ENCODE data around the gene LYSMD1. TPM values are rescaled to one million over a fixed set of nuclear protein-coding genes. Genes with fewer than 3 reads are reported as not detected.

Gene LYSMD1
- total RNA-seq, 4 donors from 2014 or later, result 11.4 to 14.6 (median 13.7) TPM

DNA sequence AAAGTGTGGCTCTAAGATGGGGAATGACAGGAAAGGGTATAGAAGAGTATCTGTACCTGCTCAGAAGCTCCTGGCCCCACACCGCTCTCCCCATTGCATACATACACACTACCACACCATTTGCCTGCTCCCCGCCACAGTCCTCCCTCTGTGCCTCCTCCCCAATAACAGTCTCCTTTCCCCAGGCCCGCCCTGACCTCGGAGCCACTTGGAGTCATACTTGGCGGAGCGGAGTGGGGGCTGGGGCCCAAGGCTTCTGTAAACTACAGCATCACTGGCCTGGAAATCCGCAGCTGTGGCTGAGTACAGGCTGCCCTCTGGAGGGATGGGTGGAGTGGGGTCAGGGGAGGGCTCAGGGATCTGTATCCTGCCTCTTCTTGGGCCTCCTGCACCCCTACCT is 27.9 kb downstream of the LYSMD1 start:
- in situ Hi-C loops (cut with MboI; ENCODE audit: low sequenced_read_pairs in 4 of 4) (no loop called here), intact Hi-C loops (cut with DNase I; ENCODE audit: low total_unique reads) (no loop called here)
- DNase-seq (peak in 1 of 2 donors; percentile 31), ATAC-seq (no peak)
- Histone ChIP-seq H3K4me3 (no peak overlapping the region), H3K27me3 (no peaks in the 10 kb centered on the region), H3K36me3 (peaks cover 0 to 76% of the 10 kb centered on the region in 2 donors), H3K27ac (peak overlapping the region in 3 of 4 donors; percentile 24 to 98 (median 43)), H3K9me3 (no peaks in the 10 kb centered on the region), H3K4me1 (peaks cover 25 to 33% of the 10 kb centered on the region in 2 donors)
- no peak for TF ChIP-seq POLR2A (IDR thresholded peaks at IDR 0.05)
- TF ChIP-seq, protein P1, sequence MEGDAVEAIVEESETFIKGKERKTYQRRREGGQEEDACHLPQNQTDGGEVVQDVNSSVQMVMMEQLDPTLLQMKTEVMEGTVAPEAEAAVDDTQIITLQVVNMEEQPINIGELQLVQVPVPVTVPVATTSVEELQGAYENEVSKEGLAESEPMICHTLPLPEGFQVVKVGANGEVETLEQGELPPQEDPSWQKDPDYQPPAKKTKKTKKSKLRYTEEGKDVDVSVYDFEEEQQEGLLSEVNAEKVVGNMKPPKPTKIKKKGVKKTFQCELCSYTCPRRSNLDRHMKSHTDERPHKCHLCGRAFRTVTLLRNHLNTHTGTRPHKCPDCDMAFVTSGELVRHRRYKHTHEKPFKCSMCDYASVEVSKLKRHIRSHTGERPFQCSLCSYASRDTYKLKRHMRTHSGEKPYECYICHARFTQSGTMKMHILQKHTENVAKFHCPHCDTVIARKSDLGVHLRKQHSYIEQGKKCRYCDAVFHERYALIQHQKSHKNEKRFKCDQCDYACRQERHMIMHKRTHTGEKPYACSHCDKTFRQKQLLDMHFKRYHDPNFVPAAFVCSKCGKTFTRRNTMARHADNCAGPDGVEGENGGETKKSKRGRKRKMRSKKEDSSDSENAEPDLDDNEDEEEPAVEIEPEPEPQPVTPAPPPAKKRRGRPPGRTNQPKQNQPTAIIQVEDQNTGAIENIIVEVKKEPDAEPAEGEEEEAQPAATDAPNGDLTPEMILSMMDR (IDR thresholded peaks at IDR 0.05 in 4 of 5, conservative IDR thresholded peaks at IDR 0.05 in 1 of 5), result no peak

DNA sequence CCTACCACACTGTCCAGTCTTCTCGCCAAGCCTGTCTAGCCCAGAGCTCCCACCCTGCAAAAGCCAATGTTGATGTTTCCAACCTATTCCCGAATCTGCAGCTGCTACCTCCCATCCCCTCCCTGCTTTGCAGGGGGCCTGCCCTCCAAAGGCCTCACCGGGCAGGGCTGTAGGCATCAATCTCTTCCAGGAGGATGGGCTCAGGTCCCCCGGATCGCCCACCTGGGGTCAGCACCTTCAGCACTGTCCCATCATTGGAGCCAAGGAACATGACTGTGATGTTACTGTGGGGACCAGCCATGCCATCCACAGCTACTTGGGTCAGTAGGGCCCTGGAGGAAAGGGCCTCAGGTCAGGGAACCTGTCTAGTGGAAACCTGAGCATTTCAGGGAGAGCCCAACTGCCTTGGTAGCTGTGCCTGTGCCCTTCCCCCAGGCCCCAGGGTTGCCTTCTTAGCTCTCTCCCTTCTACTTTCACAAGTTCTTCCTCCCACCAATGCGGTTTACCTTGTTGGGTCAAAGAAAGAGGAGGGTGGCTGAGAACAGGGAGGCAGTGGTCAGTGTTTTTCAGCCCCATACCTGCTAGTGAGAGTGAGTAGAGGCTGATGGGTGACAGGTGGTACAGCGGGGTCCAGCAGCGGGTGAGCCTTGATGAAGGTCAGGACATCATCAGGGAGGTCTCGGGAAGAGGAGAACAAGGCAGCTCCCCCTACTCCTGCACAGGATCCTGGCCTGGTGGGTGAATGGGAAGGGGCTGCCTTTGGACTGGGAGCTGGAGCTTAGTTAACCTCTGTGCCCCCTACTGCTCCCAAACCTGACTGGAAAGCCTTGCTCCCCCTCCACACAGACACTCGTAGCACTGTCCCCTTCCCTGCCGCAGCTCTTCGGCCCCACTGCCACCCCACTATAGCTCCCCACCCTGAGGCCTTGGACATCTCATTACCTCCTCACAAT is 30.0 kb downstream of the LYSMD1 start:
- peak in 1 of 2 donors; percentile 42 for DNase-seq
- Histone ChIP-seq H3K4me1 (peaks cover 6 to 13% of the 10 kb centered on the region in 2 donors), H3K9me3 (no peaks in the 10 kb centered on the region), H3K27me3 (no peaks in the 10 kb centered on the region), H3K27ac (peak overlapping the region; percentile 33 to 98 (median 60)), H3K4me3 (no peak overlapping the region), H3K36me3 (peaks cover 0 to 84% of the 10 kb centered on the region in 2 donors)
- intact Hi-C loops (cut with DNase I; ENCODE audit: low total_unique reads) (no loop called here), in situ Hi-C loops (cut with MboI; ENCODE audit: low sequenced_read_pairs in 4 of 4) (no loop called here)
- peak in 1 of 2 donors; percentile 18 for ATAC-seq
- TF ChIP-seq, protein P1 (IDR thresholded peaks at IDR 0.05 in 4 of 5, conservative IDR thresholded peaks at IDR 0.05 in 1 of 5), result peak in 2 of 5 experiments; percentile 18 to 24
- no peak for TF ChIP-seq POLR2A (IDR thresholded peaks at IDR 0.05)

DNA sequence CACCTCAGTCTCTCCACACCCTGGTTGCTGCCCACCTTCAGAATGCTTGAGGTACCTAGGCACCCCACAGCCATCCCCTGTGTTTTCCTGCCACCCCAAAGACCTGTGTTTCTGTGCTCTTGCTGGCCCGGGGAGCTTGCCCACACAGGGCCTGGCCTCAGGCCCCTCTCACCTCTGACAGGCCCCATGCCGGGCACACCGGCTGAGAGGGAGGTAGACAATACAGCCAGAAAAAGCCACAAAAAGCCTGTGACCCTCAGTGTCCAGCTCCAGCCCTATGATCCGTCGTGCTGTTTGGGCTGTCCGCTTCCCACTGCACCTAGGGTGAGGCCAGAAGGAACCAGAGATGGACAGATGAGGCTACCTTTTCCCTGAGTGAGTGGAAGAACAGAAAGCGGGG is 30.7 kb downstream of the LYSMD1 start:
- Histone ChIP-seq H3K27ac (peak overlapping the region; percentile 33 to 98 (median 60)), H3K4me3 (no peak overlapping the region), H3K36me3 (peaks cover 0 to 79% of the 10 kb centered on the region in 2 donors), H3K9me3 (no peaks in the 10 kb centered on the region), H3K4me1 (peaks cover 6 to 8% of the 10 kb centered on the region in 2 donors), H3K27me3 (no peaks in the 10 kb centered on the region)
- intact Hi-C loops (cut with DNase I; ENCODE audit: low total_unique reads), result no loop called here
- ATAC-seq (no peak), DNase-seq (no peak)
- in situ Hi-C loops (cut with MboI; ENCODE audit: low sequenced_read_pairs in 4 of 4), result no loop called here
- TF ChIP-seq POLR2A (IDR thresholded peaks at IDR 0.05), result no peak
- TF ChIP-seq, protein P1 (IDR thresholded peaks at IDR 0.05 in 4 of 5, conservative IDR thresholded peaks at IDR 0.05 in 1 of 5), result no peak

DNA sequence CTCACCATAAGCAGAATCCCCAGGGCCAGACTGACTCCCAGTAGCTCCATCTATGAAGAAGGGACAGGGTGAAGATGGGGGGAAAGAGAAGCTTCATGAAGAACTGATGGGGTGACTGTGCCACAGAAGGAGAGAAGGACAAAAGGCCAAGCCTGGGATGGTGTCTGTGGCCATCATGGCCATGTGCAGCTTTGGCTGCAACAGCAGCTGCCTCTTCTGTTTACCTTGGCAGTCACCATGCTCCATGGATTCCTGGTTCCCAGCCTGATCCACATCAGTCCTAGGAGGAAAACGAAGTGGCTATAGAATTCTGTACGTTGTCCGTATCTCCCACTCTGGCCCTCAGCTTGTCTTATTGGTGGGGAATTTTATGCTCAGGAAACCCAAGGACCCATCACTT is 31.3 kb downstream of the LYSMD1 start:
- peaks cover 0 to 73% of the 10 kb centered on the region in 2 donors for H3K36me3 ChIP-seq
- TF ChIP-seq, protein P1 (IDR thresholded peaks at IDR 0.05 in 4 of 5, conservative IDR thresholded peaks at IDR 0.05 in 1 of 5), result no peak
- peak overlapping the region; percentile 33 to 98 (median 60) for H3K27ac ChIP-seq
- in situ Hi-C loops (cut with MboI; ENCODE audit: low sequenced_read_pairs in 4 of 4) (no loop called here), intact Hi-C loops (cut with DNase I; ENCODE audit: low total_unique reads) (no loop called here)
- DNase-seq (peak in 1 of 2 donors; percentile 19), ATAC-seq (peak in 1 of 2 donors; percentile 25)
- peaks cover 6 to 8% of the 10 kb centered on the region in 2 donors for H3K4me1 ChIP-seq
- no peaks in the 10 kb centered on the region for H3K9me3 ChIP-seq
- no peaks in the 10 kb centered on the region for H3K27me3 ChIP-seq
- H3K4me3 ChIP-seq, result no peak overlapping the region
